ENCODE data around the gene C2orf42. TPM values are rescaled to one million over a fixed set of nuclear protein-coding genes. Genes with fewer than 3 reads are reported as not detected.

Gene C2orf42
- total and polyA plus RNA-seq, 10 of the 15 experiments (the other 5 are each of a cell fraction or from before 2014, with no cell fraction given) = 5.5 to 19.8 (median 11.5) TPM

GRCh38 chr2:70161069-70161534 is 29.7 kb downstream of the C2orf42 start (continued):
- TF ChIP-seq DPF2 (IDR thresholded peaks at IDR 0.05) (peak; percentile 80), ZBTB40 (IDR thresholded peaks at IDR 0.05; ENCODE audit: borderline replicate concordance) (no peak), CBFB (IDR thresholded peaks at IDR 0.05; ENCODE audit: low read depth) (peak; percentile 67; the same call in 1 of the 2 replicates), PRDM15 (CRISPR knock-in tag; IDR thresholded peaks at IDR 0.05) (no peak), IKZF1 (conservative IDR thresholded peaks at IDR 0.05) (peak; percentile 78), CBX5 (IDR thresholded peaks at IDR 0.05; ENCODE audit: low read depth) (no peak), EGR1 (IDR thresholded peaks at IDR 0.05; ENCODE audit: borderline replicate concordance in 1 of 2, low read depth in 2 of 2, low read length in 2 of 2) (no peak), BCLAF1 (IDR thresholded peaks at IDR 0.05) (no peak), NFXL1 (IDR thresholded peaks at IDR 0.05; ENCODE audit: borderline replicate concordance) (no peak), STAT3 (IDR thresholded peaks at IDR 0.05; ENCODE audit: low read depth, low read length) (no peak; the same call in 1 of the 2 replicates), CEBPZ (IDR thresholded peaks at IDR 0.05; ENCODE audit: low read depth, low read length) (no peak), SP1 (IDR thresholded peaks at IDR 0.05; ENCODE audit: low read depth, low read length) (peak; percentile 83), KAT2A (conservative IDR thresholded peaks at IDR 0.05; ENCODE audit: control insufficient read depth, low read depth, low read length) (no peak), SMAD1 (IDR thresholded peaks at IDR 0.05; ENCODE audit: low read depth, partially characterized antibody) (peak; percentile 97)
